OCI-LY1 (cell line): ENCODE measurements around the gene PRSS57.

ENCODE experiments used
- H2AFZ ChIP-seq: fragments of 200-600 bp; sonication (generic), shearing (Covaris generic); 2 replicates; pipeline ENCODE4 v1.6.0; 2014; ENCODE audit warnings: antibody characterized with exemption, mild to moderate bottlenecking, low read length
- H3F3A ChIP-seq: fragments of 200-600 bp; sonication (generic), shearing (Covaris generic); 2 replicates; pipeline ENCODE4 v1.6.0; 2014; ENCODE audit warnings: mild to moderate bottlenecking, antibody characterized with exemption, low read length, moderate library complexity; ENCODE audit not compliant: insufficient read depth
- H3K27ac ChIP-seq: fragments of 200-600 bp; sonication (generic); 2 replicates; pipeline ENCODE4 v1.5.1; 2014; ENCODE audit warnings: low read length, mixed run types, mild to moderate bottlenecking, low read depth; ENCODE audit not compliant: poor library complexity, severe bottlenecking
- H3K27me3 ChIP-seq: fragments of 200-600 bp; sonication (generic); 2 replicates; pipeline ENCODE4 v1.6.0; 2014; ENCODE audit warnings: antibody characterized with exemption, mild to moderate bottlenecking, low read length, moderate library complexity; ENCODE audit not compliant: insufficient read depth
- H3K36me3 ChIP-seq: fragments of 200-600 bp; sonication (generic); 2 replicates; pipeline ENCODE4 v1.6.1; 2014; ENCODE audit warnings: mild to moderate bottlenecking, antibody characterized with exemption, low read length, moderate library complexity, mixed read lengths; ENCODE audit not compliant: insufficient read depth
- H3K4me1 ChIP-seq: fragments of 200-600 bp; sonication (generic); 2 replicates; pipeline ENCODE4 v1.5.1; 2014; ENCODE audit warnings: mild to moderate bottlenecking, low read length, moderate library complexity; ENCODE audit not compliant: insufficient read depth, severe bottlenecking
- H3K4me2 ChIP-seq: fragments of 200-600 bp; sonication (generic), shearing (Covaris generic); 2 replicates; pipeline ENCODE4 v1.6.1; 2014; ENCODE audit warnings: low read length
- H3K4me3 ChIP-seq: fragments of 200-600 bp; sonication (generic); 2 replicates; pipeline ENCODE4 v1.5.1; 2014; ENCODE audit warnings: low read length, low read depth, mild to moderate bottlenecking, mixed read lengths; ENCODE audit not compliant: poor library complexity, severe bottlenecking
- H3K79me2 ChIP-seq: fragments of 200-600 bp; shearing (Covaris generic); 2 replicates; pipeline ENCODE4 v1.6.1; 2016; ENCODE audit warnings: mixed run types, low read length, mixed read lengths; ENCODE audit not compliant: insufficient read depth
- H3K9ac ChIP-seq: fragments of 200-600 bp; sonication (generic), shearing (Covaris generic); 2 replicates; pipeline ENCODE4 v1.6.1; 2014; ENCODE audit warnings: mild to moderate bottlenecking, low read length, mixed read lengths
- H3K9me2 ChIP-seq: fragments of 200-600 bp; sonication (generic), shearing (Covaris generic); 2 replicates; pipeline ENCODE4 v1.6.1; 2014; ENCODE audit warnings: low read depth, mild to moderate bottlenecking, low read length, mixed read lengths
- H3K9me3 ChIP-seq: fragments of 200-600 bp; shearing (Covaris generic); 2 replicates; pipeline ENCODE4 v1.6.1; 2014; ENCODE audit warnings: low read length, mixed read lengths
- H4K20me1 ChIP-seq: fragments of 200-600 bp; sonication (generic), shearing (Covaris generic); 2 replicates; pipeline ENCODE4 v1.6.0; 2016; ENCODE audit warnings: mild to moderate bottlenecking, low read length; ENCODE audit not compliant: insufficient read depth
- EZH2 ChIP-seq: fragments of 200-600 bp; sonication (generic), shearing (Covaris generic); IDR thresholded peaks from 2 replicates; pipeline ENCODE4 v1.8.0; 2017; ENCODE audit warnings: borderline replicate concordance, mixed run types, mild to moderate bottlenecking, antibody characterized with exemption, low read length, moderate library complexity, mixed read lengths
- TF ChIP-seq, protein P1 (sequence below): fragments of 200-600 bp; sonication (generic), shearing (Covaris generic); IDR thresholded peaks from 2 replicates; pipeline ENCODE4 v1.5.1; 2017; ENCODE audit warnings: mild to moderate bottlenecking, antibody characterized with exemption, low read length, moderate library complexity, mixed read lengths

The PRSS57 gene

DNA sequence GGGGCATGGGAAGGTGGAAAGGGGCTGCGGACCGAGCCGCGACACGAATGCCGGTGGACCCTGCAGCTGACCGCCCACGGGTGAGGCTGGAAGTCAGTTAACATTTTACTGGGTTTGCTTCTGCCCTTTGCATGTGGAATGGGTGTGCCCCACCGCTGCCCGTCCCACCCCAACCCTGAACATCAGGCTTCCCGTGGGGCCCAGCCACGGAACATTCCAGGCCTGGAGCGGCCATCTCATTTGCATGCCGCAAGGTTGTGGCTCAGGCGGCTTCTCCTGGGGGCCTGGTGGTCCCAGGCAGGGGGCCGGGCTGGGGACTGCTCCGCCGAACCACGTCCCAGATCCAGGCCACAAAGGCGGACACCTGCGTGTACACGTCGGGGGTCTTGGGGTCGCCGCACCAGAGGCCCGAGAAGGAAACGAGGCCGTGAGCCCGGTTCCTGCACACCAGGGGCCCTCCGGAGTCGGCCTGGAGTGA, 9.8 kb downstream of the PRSS57 start:
- Histone ChIP-seq H3K4me1 (no peaks in the 10 kb centered on the region), H3K79me2 (no peaks in the 10 kb centered on the region), H3K9me2 (no peaks in the 10 kb centered on the region), H3K9me3 (no peaks in the 10 kb centered on the region), H3F3A (no peaks in the 10 kb centered on the region), H3K9ac (no peak overlapping the region), H3K27ac (no peak overlapping the region), H3K4me2 (no peak overlapping the region), H3K27me3 (peaks cover 13% of the 10 kb centered on the region; the same call in 1 of the 2 replicates), H2AFZ (no peak overlapping the region), H3K36me3 (no peaks in the 10 kb centered on the region), H4K20me1 (no peaks in the 10 kb centered on the region), H3K4me3 (no peak overlapping the region)
- no peak for TF ChIP-seq EZH2
- TF ChIP-seq, protein P1, sequence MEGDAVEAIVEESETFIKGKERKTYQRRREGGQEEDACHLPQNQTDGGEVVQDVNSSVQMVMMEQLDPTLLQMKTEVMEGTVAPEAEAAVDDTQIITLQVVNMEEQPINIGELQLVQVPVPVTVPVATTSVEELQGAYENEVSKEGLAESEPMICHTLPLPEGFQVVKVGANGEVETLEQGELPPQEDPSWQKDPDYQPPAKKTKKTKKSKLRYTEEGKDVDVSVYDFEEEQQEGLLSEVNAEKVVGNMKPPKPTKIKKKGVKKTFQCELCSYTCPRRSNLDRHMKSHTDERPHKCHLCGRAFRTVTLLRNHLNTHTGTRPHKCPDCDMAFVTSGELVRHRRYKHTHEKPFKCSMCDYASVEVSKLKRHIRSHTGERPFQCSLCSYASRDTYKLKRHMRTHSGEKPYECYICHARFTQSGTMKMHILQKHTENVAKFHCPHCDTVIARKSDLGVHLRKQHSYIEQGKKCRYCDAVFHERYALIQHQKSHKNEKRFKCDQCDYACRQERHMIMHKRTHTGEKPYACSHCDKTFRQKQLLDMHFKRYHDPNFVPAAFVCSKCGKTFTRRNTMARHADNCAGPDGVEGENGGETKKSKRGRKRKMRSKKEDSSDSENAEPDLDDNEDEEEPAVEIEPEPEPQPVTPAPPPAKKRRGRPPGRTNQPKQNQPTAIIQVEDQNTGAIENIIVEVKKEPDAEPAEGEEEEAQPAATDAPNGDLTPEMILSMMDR, result no peak

DNA sequence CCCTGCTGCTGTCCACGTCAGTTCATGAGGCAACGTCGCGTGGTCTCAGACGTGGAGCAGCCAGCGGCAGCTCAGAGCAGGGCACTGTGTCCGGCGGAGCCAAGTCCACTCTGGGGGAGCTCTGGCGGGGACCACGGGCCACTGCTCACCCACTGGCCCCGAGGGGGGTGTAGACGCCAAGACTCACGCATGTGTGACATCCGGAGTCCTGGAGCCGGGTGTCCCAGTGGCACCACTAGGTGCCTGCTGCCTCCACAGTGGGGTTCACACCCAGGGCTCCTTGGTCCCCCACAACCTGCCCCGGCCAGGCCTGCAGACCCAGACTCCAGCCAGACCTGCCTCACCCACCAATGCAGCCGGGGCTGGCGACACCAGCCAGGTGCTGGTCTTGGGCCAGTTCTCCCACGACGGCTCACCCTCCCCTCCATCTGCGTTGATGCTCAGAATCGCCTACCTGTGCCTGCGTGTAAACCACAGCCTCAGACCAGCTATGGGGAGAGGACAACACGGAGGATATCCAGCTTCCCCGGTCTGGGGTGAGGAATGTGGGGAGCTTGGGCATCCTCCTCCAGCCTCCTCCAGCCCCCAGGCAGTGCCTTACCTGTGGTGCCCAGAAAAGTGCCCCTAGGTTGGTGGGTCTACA, 12.5 kb downstream of the PRSS57 start:
- no peaks in the 10 kb centered on the region for H3K36me3 ChIP-seq
- H3K9me2 ChIP-seq, result no peaks in the 10 kb centered on the region
- H4K20me1 ChIP-seq, result no peaks in the 10 kb centered on the region
- H3F3A ChIP-seq, result no peaks in the 10 kb centered on the region
- H3K9me3 ChIP-seq, result no peaks in the 10 kb centered on the region
- H3K27me3 ChIP-seq, result peaks cover 12% of the 10 kb centered on the region; the same call in 1 of the 2 replicates
- no peak overlapping the region for H2AFZ ChIP-seq
- no peak for TF ChIP-seq EZH2
- TF ChIP-seq, protein P1, result no peak
- H3K4me2 ChIP-seq, result no peak overlapping the region
- H3K9ac ChIP-seq, result no peak overlapping the region
- H3K4me3 ChIP-seq, result no peak overlapping the region
- no peak overlapping the region for H3K27ac ChIP-seq
- H3K4me1 ChIP-seq, result peaks cover 6% of the 10 kb centered on the region
- H3K79me2 ChIP-seq, result no peaks in the 10 kb centered on the region

DNA sequence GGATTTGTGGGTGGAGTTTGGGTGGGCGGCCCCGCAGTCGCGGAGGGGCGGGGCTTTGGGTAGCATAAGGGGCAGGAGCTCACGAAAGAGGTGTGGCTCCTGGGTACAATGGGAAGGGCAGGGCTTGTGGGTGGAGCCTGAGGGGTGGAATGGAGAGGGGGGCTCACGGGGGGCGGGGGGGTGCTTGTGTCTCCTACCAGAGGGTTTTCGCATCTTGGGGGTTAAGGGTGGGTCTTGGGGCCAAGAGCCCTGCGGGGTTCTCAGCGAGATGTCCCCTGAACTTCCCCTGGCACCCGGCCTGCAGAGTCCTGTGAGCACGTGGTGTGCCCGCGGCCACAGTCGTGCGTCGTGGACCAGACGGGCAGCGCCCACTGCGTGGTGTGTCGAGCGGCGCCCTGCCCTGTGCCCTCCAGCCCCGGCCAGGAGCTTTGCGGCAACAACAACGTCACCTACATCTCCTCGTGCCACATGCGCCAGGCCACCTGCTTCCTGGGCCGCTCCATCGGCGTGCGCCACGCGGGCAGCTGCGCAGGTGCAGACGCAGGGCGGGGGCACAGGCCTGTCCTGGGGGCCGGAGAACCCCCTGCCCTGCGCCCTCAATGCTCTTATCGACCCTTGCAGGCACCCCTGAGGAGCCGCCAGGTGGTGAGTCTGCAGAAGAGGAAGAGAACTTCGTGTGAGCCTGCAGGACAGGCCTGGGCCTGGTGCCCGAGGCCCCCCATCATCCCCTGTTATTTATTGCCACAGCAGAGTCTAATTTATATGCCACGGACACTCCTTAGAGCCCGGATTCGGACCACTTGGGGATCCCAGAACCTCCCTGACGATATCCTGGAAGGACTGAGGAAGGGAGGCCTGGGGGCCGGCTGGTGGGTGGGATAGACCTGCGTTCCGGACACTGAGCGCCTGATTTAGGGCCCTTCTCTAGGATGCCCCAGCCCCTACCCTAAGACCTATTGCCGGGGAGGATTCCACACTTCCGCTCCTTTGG, 13.9 kb downstream of the PRSS57 start:
- no peaks in the 10 kb centered on the region for H3K9me3 ChIP-seq
- no peak overlapping the region for H3K9ac ChIP-seq
- peak overlapping the region; percentile 80; the same call in 1 of the 2 replicates for H3K4me2 ChIP-seq
- H3K4me3 ChIP-seq, result peak overlapping the region; percentile 58
- H3K79me2 ChIP-seq, result no peaks in the 10 kb centered on the region
- peaks cover 6% of the 10 kb centered on the region for H3K4me1 ChIP-seq
- peaks cover 7% of the 10 kb centered on the region; the same call in 1 of the 2 replicates for H3K27me3 ChIP-seq
- H3K36me3 ChIP-seq, result no peaks in the 10 kb centered on the region
- no peaks in the 10 kb centered on the region for H3K9me2 ChIP-seq
- H3K27ac ChIP-seq, result peak overlapping the region; percentile 66
- TF ChIP-seq, protein P1, result no peak
- TF ChIP-seq EZH2, result no peak
- no peaks in the 10 kb centered on the region for H3F3A ChIP-seq
- H4K20me1 ChIP-seq, result no peaks in the 10 kb centered on the region
- H2AFZ ChIP-seq, result no peak overlapping the region
